Astrocyte (in vitro differentiated cells and primary cell): ENCODE results near the gene DDX27.

Experiments
- CTCF ChIP-seq: IDR thresholded peaks from 2 replicates; pipeline ENCODE4 v1.5.1; 2011; ENCODE audit warnings: low read depth, mild to moderate bottlenecking, inconsistent platforms, low read length, moderate library complexity; ENCODE audit not compliant: insufficient read depth
- EZH2 ChIP-seq: IDR thresholded peaks from 2 replicates; pipeline ENCODE4 v1.6.1; 2012; ENCODE audit warnings: mild to moderate bottlenecking, low read length, inconsistent platforms; ENCODE audit not compliant: insufficient read depth

- TF ChIP-seq CTCF = no peak
- no peak for TF ChIP-seq EZH2
Measured at GRCh38 chr20:49280463-49281058, 61.3 kb downstream of the DDX27 start.
